ENCODE measurements around the gene F11R.
"Not testable (repeated sequence)": the region's sequence is repeated elsewhere in the genome, so short reads cannot be mapped to it uniquely, and the experiment has no call there.

Gene F11R

DNA sequence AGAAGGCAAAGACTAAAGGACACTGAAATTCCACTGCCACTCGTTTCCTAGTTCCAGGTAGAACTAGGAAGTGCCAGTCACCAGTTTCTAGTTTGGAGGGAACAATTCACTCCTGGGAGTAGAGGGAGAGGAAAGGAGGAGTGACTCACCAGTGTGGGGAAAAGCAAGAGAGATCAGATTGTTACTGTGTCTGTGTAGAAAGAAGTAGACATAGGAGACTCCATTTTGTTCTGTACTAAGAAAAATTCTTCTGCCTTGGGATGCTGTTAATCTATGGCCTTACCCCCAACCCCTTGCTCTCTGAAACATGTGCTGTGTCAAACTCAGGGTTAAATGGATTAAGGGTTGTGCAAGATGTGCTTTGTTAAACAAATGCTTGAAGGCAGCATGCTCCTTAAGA, 4.3 kb downstream of the F11R start:
- not testable (repeated sequence) for DNase-seq (ENCODE audit: extremely low read depth in 1 of 2, low read depth in 1 of 2)

DNA sequence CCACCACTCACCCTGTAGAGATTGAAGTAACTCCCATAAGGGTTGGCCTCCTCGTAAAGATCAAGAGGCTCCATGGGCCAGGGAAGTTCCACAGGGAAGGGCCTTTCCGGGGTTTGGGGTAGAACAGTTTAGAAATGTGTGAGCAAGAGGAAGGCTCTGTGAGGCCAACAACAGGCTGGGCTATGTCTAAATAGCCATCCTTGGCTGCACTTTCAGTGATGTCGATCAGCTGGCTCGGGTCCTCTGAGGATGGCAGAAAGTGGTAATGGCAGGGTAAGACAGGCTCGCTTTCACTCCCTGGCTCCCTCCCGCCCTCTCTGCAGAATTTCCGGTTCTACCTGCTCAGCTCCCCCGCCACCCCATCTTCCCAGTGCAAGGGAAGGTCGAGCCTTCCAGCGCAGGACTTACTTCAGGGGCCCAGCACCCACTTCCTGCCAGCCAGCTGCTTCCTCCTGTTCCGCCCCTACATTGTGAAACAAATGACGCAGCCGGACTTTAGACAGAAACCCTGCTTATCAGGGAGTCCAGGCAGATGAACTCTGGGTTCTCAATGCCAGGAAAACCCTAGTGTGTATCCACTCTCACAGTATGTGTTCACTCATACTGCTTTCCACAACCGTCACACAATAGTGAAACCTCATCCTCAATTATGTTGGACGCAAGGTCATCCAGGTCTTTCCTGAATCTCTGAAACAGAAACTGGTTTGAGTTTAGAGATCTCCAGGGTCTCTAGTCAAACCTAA, 7.3 kb downstream of the F11R start:
- peak; percentile 60 to 75 for DNase-seq (ENCODE audit: extremely low read depth in 1 of 2, low read depth in 1 of 2)

DNA sequence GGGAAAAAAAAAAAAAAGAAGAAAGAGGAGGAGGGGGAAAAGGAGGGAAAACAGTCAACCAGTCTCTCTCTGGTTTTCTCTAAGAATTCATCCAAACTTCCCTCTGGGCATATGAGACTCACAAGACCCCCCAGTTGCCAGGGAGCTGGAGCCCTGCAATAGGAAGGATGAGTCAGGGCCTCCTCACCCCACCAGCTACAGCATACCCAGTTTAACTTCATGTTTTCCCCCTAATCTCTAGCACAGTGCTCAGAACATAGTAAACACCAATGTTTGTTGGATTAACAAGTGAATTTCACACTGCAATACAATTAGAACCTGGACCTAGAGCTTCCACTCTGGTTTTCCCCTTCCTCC, 7.8 kb downstream of the F11R start:
- no peak for DNase-seq (ENCODE audit: extremely low read depth in 1 of 2, low read depth in 1 of 2)

DNA sequence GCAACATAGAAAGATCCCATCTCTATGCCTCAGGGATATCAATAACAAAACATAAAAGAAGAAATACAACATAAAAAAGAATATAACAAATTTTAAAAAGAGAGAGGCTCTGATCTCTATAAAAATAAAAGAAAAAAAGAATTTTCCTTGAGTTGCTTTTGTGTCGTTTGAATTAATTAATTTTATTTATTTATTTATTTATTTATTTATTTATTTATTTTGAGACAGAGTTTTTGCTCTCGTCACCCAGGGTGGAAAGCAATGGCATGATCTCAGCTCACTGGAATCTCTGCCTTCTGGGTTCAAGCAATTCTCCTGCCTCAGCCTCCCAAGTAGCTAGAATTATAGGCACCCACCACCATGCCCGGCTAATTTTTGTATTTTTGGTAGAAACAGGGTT, 8.5 kb downstream of the F11R start:
- DNase-seq (ENCODE audit: extremely low read depth in 1 of 2, low read depth in 1 of 2), result no peak

DNA sequence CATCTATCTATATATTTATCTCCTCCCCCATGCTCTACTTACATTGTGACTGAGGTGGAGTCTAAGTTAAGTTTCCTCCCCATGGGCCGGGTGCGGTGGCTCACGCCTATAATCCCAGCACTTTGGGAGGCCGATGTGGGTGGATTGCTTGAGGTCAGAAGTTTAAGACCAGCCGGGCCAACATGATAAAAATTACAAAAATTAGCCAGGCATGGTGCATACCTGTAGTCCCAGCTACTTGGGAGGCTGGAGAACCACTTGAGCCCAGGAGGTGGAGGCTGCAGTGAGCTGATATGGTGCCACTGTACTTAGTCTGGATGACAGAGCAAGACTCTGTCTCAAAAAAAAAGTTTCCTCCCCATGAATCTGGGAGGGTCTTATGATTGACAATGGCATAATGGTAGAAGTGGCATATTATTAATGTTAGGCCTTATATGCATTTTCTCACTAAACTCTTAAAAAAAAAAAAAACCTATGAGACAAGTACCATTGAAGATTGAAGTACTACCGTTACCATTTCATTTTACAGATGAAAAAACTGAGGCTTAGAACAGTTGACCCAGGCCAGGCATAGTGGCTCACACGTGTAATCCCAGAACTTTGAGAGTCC, 11.2 kb downstream of the F11R start:
- DNase-seq (ENCODE audit: extremely low read depth in 1 of 2, low read depth in 1 of 2), result no peak

DNA sequence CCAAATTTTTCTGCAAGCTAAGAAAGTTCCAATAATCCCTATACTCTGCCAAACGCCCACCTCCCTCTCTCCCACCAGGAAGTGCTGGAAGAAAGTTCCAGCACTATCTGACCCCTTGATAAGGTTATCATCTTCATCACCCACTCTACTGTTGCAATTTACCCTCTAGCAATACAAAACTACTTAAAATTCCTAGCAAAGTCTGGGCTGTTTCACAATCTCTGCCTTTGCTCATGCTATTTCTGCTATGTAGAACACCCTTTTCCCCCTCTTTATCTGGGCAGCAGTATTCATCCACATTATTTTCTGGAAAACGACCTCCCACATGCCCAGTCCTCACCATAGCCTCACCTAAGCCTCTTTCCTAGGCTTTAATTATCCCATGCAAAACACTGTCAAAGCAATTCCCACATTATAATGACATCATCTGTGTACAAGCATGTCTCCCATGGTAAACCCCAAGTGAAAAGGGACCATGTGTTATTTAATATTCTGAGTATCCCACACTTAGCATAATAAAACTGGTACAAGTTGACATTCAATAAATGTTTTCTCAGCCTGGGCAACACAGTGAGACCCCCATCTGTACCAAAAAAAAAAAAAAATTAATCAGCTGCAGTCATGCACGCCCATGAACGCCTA, 12.0 kb downstream of the F11R start:
- DNase-seq (ENCODE audit: extremely low read depth in 1 of 2, low read depth in 1 of 2), result no peak

DNA sequence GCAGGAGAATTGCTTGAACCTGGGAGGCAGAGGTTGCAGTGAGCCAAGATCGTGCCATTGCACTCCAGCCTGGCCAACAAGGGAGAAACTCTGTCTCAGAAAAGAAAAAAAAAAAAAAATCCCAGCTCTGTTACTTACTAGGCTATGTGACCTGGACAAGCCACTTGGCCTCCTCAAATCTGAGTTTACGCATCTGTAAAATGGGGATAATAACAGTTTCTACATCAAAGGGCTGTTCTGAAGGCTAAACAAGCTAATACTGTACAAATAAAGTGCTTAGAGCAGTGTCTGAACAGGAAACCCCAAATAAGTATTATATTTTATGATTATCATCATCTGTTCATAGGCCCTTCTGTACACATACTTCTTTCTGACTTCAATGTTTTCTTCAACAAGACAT, 13.6 kb downstream of the F11R start:
- DNase-seq (ENCODE audit: extremely low read depth in 1 of 2, low read depth in 1 of 2), result no peak

DNA sequence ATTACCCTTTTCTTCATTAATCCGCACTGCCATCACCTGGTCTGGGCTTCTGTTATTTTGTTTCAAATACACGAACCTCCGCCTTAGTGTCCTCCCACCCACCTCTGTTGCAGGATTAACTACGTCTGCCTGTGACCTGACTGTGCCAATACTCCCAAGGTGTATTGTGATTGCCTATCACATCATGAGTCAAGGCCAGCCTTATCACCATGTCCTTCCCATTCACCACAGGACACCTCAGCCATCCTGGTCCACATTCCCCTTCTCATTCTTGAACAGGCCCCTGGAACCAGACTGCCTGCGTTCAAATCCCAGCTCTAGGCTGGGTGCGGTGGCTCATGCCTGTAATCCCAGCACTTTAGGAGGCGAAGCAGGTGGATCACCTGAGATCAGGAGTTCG, 14.4 kb downstream of the F11R start:
- no peak for DNase-seq (ENCODE audit: extremely low read depth in 1 of 2, low read depth in 1 of 2)

DNA sequence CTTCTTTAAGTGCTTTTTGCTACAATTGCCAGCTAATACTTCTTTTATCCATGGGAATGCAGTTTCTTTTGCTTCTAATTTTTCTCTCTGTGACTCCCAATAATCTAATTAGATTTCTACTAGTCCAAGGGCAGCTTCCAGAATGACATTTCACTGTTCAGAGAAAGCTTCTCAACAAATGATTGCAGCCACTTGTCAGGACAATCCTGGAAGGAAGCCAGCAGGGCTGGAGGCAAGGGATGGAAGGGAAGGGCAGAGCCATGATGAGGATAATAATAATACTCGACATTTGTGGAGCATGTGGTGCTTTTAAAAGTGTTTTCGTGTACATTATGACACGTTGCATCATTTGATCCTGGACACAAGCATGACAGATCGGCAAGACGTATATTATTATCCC, 19.4 kb downstream of the F11R start:
- DNase-seq (ENCODE audit: extremely low read depth in 1 of 2, low read depth in 1 of 2), result no peak

DNA sequence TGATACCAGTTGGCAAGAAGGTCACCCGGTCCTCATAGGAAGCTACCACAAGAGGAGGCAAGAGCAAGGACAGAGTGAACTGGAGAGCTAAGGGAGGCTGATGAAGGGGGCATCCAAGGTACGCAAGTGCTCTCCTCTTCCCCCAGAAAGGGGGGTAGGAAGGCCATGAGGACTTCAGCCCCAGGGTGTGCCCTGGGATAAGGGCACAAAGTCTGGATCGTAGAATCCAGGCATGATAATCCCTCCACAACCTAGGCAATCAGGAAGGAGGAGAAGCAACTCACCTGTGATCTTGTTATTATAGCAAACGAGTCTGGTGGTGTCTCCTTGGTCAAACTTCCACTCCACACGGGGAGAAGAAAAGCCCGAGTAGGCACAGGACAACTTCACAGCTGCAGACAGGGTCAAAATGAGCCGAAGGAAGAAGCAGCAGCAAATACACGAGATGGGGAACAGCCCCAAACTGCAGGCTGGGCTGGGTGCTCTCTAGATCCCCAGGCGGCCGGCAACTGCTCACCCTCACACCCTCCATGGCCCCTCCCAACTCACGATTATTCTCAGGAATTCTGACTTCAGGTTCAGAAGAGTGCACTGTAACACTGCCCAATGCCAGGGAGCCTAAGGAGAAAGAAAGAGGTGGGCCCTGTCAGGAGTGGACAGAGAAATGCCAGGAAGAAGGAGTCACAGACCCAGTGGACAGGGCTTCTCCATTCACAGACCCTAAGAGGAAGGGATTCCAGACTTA, 20.0 kb downstream of the F11R start:
- DNase-seq (ENCODE audit: extremely low read depth in 1 of 2, low read depth in 1 of 2), result no peak

DNA sequence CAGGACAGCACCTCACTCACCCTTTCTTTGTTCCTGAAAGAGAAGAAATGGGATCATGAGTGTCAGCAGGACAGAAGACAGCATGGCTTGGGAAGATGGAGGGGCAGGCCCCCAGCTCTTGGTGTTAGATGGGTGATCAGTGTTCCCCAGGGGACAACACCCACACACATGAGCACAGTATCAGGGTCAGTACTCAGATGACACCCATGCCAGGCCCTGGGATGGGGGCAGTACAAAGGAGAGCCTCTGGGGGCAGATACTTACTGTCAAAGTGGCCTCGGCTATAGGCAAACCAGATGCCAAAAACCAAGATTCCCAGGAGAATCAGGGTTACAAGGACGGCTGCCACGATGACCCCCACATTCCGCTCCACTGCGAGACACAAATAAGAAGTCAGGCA, 21.6 kb downstream of the F11R start:
- DNase-seq (ENCODE audit: extremely low read depth in 1 of 2, low read depth in 1 of 2), result no peak

DNA sequence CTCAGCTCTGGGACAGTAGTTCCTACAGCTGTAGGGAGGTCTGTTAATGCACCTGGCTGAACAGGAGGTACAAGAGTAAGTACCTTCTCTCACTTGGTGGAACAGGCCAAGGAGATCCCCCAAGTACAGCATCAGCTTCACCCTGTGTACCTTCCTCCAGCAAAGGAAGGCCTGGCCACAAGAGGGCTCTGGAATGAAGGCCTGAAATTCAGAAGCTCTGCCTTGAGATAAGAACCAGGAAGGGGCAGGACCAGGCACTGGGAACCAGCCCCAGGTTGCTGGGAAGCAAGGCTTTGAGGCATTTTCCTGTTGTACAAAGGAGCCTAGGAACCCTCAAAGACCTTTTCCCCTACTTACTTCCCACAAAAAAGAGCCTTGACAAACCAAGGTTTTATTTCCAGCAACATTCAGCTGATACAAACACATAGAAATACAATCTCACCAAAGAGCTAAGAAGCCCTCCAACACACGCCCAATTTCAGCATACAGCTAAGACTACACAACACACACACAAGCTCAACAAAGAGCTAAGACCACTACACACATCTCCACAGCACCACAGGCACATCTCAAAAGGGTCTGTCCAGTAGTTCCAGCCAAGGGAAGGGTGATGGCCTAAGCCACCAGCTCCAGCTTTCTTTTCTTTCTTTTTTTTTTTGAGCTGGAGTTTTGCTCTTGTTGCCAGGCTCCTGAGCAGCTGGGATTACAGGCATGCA, 23.5 kb downstream of the F11R start:
- no peak for DNase-seq (ENCODE audit: extremely low read depth in 1 of 2, low read depth in 1 of 2)

DNA sequence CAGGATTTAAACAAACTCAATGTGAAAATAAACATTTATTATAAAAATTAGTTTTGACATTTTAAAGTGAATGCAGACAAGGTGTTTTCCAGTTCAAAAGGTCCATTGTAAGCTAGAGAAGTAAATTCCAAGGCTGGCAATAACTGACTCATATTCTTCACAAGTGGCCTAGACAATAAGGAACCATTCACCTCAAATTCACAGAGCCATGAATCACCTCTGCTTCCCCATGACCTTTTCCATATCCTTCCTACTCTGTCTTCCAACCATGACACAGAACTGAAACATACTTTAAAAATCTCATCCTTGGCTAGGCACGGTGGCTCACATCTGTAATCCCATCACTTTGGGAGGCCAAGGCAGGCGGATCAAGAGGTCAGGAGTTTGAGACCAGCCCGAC, 24.8 kb downstream of the F11R start:
- DNase-seq (ENCODE audit: extremely low read depth in 1 of 2, low read depth in 1 of 2), result no peak

DNA sequence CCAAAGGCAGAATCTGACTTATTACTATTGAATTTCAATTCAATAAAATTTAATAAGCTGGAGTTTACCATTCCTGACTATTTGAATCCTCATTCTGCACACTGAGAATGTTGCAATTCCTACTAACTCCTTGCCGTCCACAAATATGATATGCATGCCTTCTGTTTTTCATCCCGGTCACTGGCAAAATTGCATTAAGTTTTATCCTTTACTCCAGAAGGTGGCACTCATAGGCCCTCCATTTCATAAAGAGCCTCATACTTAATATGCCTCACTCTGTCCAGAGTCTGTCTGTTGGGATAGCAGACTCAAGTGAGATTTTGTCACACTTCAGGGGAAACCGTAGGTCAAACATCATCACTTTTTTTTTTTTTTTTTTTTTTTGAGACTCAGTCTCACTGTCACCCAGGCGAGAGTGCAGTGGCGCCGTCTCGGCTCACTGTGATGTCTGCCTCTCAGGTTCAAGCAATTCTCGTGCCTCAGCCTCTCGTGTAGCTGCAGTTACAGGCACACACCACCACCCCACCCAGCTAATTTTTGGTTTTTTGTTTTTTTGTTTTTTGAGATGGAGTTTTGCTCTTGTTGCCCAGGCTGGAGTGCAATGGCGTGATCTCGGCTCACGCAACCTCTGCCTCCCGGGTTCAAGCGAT, 27.3 kb downstream of the F11R start:
- DNase-seq (ENCODE audit: extremely low read depth in 1 of 2, low read depth in 1 of 2), result no peak

DNA sequence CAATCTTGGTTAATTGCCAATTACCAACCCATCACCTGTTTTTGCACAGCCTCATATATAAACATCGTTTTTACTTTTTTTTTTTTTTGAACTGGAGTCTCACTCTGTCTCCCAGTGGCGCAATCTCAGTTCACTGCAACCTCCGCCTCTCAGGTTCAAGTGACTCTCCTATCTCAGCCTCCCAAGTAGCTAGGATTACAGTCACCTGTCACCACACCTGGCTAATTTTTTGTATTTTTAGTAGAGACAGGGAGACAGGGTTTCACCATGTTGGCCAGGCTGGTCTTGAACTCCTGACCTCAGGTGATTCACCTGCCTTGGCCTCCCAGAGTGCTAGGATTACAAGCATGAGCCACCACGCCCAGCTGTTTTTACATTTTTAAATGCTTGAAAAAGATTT, 28.9 kb downstream of the F11R start:
- not testable (repeated sequence) for DNase-seq (ENCODE audit: extremely low read depth in 1 of 2, low read depth in 1 of 2)

DNA sequence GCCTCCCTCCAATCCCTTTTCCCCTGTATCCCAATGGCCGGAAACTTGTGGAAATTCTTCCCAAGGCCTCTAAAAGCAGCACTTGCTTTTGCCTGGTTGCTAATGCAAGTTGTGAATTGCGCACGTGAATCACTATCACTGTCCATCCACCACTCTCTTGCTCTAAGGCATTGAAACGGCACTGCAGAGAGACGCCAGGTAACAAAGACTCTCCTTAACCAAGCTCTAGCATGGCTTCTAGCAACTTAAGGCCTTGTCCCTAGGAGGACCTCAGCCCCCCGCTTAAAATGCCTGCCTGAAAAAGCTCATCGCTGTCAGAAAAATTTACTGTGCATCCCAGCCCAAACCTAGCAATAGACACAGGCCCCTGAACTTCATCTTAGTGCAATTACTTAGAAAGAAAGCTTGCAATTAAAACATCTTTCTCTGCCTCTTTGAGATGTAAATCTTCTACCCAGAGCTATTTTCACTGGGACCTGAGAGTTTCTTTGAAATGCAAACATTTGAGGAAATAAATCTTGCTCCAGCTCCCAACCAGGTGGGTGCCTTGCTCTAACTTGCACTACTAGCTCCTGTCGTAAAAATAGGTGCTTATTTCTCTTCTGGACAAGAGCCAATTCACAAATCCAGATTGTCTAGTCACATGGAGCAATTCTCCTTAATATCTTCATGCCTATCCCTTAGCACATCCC, 33.4 kb downstream of the F11R start:
- no peak for DNase-seq (ENCODE audit: extremely low read depth in 1 of 2, low read depth in 1 of 2)

DNA sequence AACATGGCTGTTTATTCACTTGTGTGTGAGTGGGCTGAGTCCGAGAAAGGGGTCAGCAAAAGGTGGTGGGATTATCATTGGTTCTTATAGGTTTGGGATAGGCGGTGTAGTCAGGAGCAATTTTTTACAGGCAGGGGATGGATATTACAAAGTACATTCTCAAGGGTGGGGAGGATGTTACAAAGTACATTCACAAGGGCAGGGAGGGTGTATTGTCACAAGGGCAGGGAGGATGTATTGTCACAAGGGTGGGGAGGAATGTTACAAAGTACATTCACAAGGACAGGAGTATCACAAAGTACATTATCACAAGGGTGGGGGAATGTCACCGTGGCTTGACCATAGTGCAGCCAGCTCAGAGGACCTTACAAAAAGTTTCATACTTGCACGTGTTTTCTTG, 35.2 kb downstream of the F11R start:
- no peak for DNase-seq (ENCODE audit: extremely low read depth in 1 of 2, low read depth in 1 of 2)

DNA sequence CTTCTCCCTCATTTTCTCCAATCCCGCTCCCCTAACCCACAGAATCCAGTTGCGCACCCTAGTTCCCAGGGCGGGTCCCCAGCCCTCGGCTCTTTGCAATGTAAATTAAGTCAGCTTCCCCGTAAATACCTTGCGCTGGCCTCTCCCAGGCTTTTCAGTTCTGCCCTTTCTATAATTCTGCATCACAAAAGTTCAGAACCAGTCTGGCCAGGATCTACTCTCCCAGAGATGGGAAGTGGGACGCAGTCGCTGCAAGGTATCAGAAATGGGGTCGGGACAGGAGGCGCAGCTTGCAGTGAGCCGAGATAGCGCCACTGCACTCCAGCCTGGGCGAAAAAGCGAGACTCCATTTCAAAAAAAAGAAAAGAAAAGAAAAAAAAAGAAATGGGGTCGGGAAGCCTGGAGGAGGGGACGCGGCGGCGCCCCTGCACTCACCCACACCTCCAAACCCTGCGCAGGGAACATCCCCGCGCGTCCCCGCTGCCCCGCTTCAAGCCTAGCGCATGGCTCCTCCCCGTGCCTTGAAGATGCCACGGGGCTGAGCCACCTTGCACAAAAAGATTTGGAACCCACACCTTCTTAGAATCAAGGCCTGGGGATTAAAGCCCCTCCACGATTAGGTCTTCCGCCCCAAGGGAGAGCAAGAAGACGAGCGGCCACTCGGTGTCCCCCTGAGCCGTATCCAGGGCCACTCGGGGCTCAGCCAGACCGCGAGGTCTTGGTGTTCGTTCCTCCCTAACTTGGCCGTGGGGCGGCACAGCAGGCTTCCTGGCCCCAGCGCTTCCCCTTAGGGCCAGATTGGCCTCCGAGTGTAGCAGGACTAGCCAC, 39.2 kb downstream of the F11R start:
- no peak for DNase-seq (ENCODE audit: extremely low read depth in 1 of 2, low read depth in 1 of 2)

DNA sequence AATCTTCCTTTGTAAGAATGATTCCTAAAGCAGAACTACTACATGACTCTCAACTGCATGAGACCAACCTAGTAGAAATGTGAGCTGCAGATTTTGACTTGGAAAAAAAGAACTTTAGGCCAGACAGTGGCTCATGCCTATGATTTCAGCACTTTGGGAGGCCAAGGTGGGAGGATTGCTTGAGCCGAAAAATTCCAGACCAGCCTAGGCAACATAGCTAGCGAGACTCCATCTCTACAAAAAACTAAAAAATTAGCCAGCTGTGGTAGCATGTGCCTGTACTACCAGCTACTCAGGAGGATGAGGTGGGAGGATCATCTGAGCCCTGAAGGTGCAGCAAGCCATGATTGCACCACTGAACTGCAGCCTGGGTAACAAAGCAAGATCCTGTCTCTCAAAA, 41.7 kb downstream of the F11R start:
- no peak for DNase-seq (ENCODE audit: extremely low read depth in 1 of 2, low read depth in 1 of 2)

Measured in stimulated activated CD8-positive, alpha-beta memory T cell treated with anti-CD3 and anti-CD28 coated beads, Interleukin-7, amount 100 ng/mL, for 48 hours (primary cell).